ENCODE data around the gene RPL28.

RPL28 gene

DNA sequence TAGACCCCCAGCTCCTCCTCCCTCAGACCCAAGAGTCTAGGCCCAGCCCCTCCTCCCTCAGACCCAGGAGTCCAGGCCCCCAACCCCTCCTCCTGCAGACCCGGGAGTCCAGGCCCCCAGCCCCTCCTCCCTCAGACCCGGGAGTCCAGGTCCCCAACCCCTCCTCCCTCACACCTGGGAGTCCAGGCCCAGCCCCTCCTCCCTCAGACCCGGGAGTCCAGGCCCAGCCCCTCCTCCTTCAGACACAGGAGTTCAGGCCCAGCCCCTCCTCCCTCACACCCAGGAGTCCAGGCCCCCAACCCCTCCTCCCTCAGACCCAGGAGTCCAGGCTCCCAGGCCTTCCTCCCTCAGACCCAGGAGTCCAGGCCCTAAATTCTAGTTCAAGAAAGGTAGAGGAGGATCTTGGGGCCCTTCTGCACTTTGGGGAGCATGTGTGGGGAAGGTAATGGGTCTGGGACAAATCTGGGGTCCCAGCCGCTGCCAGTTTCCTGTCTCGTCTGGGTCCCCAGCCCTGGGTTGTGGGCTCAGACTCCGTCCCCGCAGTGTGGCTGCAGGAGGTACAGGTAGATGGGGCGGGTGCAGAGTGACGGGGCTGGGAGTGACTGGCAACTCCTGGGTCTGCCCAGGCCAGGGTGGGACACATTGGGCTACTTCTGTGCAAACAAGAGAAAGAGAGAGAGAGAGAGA lies 12.3 kb upstream of the RPL28 start:
- DNase-seq (ENCODE audit: low read depth) = no peak

- DNase-seq (ENCODE audit: low read depth) = no peak
These were observed 11.6 kb upstream of the RPL28 start for GRCh38 chr19:55373993-55374757.

DNA sequence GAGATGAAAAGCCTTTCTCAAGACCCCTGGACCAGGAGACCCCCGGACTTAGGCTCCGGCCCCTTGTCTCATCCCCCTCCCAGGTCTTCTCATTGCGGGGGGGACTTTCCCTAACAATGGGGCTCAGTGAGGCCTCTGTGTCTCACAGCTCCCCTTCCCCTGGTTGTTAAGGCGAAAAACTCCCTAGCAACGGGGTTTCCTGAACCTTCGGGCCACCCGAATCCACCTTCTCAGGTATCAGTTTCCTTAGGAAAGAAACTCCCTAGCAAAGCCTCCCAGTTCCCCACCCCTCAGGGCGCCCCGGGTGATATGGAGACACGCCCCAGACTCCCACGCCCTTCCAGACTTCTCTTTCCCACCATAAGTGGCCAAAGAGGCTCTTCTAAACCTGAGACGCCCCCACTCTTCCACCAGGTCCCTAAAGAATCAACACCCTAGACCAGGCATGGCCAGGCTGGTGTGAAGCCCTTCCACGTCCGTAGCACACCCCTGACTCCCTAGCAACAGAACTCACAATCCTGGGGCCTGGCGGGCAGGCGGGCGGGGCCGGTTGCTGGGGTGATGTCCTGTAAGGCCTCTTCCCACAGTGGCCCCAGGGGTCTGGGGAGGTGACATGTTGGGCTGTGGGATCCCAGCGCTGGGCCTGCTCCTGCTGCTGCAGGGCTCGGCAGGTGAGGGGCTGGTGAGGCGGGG lies 9.3 kb upstream of the RPL28 start, which contains the start of gene TMEM190:
TMEM190 (plus strand) TSS at position 586 of the 693 bp plus-strand sequence; CDS start at position 614, 28 bp downstream.
- no peak for DNase-seq (ENCODE audit: low read depth)

- no peak for DNase-seq (ENCODE audit: low read depth)
These were observed 8.2 kb upstream of the RPL28 start for GRCh38 chr19:55377356-55378131.

DNA sequence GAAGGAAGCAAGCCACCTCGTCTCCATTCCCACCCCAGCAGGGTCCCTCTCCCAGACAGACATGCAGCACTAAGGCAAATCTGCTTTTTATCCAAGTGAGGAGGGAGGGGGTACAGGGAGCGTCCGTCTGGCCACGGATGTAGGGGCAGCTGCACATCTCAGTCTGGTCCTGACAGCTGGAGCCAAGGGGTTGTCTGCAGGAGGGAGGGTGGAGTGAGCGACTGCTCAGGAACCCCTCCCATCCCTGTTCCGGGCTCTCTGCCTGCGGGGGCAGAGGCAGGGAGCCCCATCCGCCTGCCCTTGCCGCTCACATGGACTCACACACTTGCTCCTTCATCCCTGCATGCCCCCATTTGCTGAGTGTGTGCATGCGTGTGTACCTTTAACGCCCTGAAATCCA lies 6.6 kb upstream of the RPL28 start:
- DNase-seq (ENCODE audit: low read depth) = no peak

- no peak for DNase-seq (ENCODE audit: low read depth)
These were observed 3.7 kb upstream of the RPL28 start for GRCh38 chr19:55382013-55382412.

DNA sequence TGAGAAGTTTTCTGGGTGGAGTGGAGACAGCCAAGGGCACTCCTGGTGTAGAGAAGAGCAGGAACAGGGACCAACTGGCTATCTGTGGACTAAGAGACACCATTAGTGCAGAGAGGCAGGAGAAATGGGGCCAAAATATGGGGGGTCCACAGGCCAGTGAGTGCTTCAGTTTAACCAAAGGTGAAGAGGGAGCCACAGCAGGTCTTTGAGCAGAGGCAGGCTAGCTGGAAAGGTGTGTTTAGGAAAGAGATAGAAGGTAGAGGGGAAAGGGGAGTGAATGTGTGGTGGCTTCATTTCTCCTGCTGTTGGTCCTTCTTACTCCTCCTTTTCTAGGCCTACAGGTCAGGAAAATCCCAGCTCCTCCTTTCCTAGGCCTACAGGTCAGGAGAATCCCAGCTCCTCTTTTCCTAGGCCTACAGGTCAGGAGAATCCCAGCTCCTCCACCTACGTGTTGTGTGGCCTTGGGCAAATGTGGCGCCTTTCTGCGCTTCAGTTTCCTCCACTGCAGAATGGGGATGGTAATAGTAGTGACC lies 3.1 kb upstream of the RPL28 start:
- no peak for DNase-seq (ENCODE audit: low read depth)

DNA sequence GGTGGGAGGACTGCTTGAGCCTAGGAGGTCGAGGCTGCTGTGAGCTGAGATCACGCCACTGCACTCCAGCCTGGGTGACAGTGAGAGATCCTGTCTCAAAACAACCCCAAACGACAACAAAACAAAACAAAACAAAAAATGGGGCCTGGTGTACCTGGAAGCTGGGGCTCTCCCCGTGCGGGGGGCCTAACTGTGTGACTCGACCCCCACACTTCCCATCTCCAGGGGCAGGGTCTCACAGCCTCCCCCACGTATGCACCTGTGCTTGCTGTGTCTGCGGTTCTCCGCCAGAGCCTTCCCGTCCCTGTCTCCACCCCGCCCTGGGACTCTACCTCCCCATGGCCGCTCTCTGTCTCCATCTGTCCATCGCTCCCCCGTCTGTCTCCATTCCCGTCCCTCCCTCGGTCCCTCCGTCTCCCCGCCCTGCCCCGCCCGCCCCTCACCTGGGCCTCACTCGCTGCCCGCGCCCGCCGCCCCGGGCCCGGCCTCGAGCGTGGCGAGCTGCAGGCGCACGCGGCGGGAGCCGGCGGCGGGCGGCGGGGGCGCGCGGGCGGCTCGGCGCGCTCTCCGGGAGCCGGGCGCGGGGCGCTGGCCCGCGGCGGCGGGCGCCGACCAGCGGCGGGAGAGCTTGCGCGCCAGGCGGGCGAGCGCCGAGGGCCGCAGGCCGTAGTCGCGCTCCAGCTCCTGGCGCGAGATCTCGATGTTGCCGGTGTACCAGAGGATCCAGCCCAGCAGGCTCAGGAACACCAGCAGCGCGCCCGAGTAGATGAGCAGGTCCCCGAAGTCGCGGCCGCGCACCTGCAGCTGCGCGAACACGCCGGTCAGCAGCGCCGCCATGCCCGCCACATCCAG lies 2.2 kb upstream of the RPL28 start:
- no peak for DNase-seq (ENCODE audit: low read depth)

GRCh38 chr19:55384131-55384919 lies 1.4 kb upstream of the RPL28 start, which contains the start of gene TMEM238:
Gene TMEM238 (minus strand): TSS chr19:55384292. CDS start chr19:55384259, 33 bp downstream.
- no peak for DNase-seq (ENCODE audit: low read depth)

GRCh38 chr19:55384920-55385723 lies 610 bp upstream of the RPL28 start:
- peak; percentile 83 for DNase-seq (ENCODE audit: low read depth)

GRCh38 chr19:55386493-55386971 lies 800 bp downstream of the RPL28 start:
- no peak for DNase-seq (ENCODE audit: low read depth)

DNA sequence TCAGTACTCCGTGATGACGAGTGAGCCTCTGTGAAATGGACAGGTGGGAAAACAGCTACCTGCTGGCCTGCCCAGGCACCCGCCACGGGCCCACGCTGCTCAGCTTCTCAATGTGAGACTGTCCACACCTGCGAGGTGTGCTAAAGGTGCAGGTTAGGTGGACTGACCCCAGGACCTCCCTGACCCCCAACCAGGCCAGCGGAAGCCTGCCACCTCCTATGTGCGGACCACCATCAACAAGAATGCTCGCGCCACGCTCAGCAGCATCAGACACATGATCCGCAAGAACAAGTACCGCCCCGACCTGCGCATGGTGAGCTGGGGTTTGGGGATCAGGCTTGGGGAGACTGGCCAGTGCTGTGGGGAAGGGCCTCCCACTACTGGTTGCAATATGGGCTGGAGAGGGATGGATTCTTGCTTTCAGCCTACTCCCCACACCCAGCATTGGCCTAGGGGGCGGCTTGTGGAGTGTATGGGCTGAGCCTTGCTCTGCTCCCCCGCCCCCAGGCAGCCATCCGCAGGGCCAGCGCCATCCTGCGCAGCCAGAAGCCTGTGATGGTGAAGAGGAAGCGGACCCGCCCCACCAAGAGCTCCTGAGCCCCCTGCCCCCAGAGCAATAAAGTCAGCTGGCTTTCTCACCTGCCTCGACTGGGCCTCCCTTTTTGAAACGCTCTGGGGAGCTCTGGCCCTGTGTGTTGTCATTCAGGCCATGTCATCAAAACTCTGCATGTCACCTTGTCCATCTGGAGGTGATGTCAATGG lies 2.2 kb downstream of the RPL28 start:
- DNase-seq (ENCODE audit: low read depth) = no peak

- DNase-seq (ENCODE audit: low read depth) = no peak
These were observed 3.9 kb downstream of the RPL28 start for GRCh38 chr19:55389386-55390317.

DNA sequence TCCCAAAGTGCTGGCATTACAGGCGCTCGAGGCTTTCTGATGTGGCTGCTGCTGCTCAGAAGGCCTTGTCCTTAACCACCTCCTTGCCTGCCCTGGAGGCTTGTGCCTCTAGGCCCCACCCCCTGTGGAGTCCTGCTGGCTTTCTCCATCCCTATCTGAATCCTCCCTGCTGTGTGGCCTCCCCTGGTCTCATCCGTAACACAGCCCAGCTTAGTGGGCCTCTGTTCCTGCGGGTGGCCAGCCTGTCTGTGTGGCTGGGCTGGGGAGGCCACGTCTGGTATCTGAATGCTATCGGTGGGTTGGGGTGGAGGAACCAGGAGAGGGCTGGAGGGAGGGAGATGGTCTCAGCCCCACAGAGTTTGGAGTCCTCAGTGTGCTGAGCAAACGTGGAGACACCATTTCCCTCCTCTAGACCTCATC lies 4.7 kb downstream of the RPL28 start:
- no peak for DNase-seq (ENCODE audit: low read depth)

GRCh38 chr19:55391191-55391670 lies 5.5 kb downstream of the RPL28 start:
- DNase-seq (ENCODE audit: low read depth) = no peak

DNA sequence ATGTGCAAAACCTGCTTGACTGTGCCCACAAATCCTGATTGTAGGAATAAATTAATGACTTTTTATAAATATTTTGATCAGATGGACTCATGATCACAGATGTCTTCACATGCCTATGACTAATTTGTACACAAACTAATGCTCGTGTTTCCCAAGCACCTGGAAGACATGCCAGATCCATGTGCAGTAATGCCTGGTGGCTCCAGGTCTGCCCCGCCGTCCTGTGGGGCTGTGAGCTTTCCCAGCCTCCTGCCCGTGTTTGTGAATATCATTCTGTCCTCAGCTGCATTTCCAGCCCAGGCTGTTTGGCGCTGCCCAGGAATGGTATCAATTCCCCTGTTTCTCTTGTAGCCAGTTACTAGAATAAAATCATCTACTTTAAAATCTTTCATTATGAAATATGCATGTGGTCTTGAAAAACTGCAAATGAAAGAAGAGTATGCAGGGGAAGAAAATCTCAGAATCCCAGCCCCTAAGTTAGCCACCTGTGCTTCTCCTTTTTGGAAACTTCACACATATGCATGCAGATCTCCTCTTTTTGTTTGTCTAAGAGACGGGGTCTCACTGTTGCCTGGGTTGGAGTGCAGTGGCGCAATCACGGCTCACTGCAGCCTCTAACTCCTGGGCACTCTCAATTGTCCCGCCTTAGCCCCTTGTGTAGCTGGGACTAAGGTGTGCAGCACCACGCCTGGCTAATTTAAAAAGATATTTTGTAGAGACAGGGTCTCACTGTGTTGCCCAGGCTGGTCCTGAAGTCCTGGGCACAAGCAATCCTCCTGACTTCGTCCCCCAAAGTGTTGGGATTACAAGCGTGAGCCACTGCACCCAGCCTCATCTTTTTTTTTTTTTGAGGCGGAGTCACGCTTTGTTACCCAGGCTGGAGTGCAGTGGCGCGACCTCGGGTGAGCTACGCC lies 6.2 kb downstream of the RPL28 start:
- DNase-seq (ENCODE audit: low read depth) = no peak

Data from stimulated activated CD8-positive, alpha-beta memory T cell treated with anti-CD3 and anti-CD28 coated beads, Interleukin-12 subunit alpha, Interleukin-12 subunit beta, amount 100 ng/mL, for 4 hours (primary cell).